Measurements from ENCODE around the gene PRKRA. TPM values are rescaled to one million over a fixed set of nuclear protein-coding genes. Genes with fewer than 3 reads are reported as not detected.

The PRKRA gene
- total RNA-seq, 1 experiment from 2014 or later, result 59.4 TPM

DNA sequence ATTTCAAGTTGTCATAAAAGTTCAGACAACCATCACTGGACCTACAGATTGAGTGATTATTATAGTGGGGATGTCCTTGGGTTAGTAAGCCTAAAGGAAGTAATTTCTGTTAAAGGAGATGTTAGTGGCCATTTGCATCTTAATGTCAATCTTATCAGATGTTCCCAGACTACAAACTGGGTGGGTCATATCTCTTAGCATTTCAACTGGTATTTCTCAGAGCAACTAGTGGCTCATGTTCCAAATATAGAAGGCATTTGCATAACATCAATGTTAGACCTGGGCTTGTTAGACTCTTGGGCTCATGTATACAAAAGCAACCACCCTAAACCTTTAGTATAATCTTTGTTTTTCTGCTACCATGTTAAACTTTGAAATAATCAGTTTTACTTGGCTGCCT, 47.2 kb upstream of the PRKRA start:
- POLR2A ChIA-PET, result no interaction called here
- no TSS peak for BruUV-seq (replicated peaks)
- intact Hi-C loops (cut with micrococcal nuclease; ENCODE audit: unreplicated experiment) (no loop called here), in situ Hi-C loops (cut with HindIII; ENCODE audit: low pct_unique_long_range_greater_than_20kb, low sequenced_read_pairs) (no loop called here)
- Histone ChIP-seq H3K4me3 (ENCODE audit: low read depth in 2 of 2, low read length in 2 of 2) (no peak overlapping the region), H3K27ac (ENCODE audit: low read length) (no peak overlapping the region), H3K9me3 (ENCODE audit: control insufficient read depth, insufficient read depth, low read depth, low read length) (no peaks in the 10 kb centered on the region), H3K4me1 (ENCODE audit: control insufficient read depth, insufficient read depth, low read length) (no peaks in the 10 kb centered on the region), H3K36me3 (ENCODE audit: control insufficient read depth, insufficient read depth, low read length) (peaks cover 33% of the 10 kb centered on the region), H3K27me3 (ENCODE audit: control insufficient read depth, insufficient read depth, low read length) (no peaks in the 10 kb centered on the region)
- CTCF ChIA-PET, result no interaction called here
- DNase-seq (ENCODE audit: low read depth, low spot score), result no peak
- TF ChIP-seq REST (IDR thresholded peaks at IDR 0.05; ENCODE audit: insufficient read depth in 1 of 2, low read depth in 2 of 2, low read length in 1 of 2), result no peak
- TF ChIP-seq, protein P1, sequence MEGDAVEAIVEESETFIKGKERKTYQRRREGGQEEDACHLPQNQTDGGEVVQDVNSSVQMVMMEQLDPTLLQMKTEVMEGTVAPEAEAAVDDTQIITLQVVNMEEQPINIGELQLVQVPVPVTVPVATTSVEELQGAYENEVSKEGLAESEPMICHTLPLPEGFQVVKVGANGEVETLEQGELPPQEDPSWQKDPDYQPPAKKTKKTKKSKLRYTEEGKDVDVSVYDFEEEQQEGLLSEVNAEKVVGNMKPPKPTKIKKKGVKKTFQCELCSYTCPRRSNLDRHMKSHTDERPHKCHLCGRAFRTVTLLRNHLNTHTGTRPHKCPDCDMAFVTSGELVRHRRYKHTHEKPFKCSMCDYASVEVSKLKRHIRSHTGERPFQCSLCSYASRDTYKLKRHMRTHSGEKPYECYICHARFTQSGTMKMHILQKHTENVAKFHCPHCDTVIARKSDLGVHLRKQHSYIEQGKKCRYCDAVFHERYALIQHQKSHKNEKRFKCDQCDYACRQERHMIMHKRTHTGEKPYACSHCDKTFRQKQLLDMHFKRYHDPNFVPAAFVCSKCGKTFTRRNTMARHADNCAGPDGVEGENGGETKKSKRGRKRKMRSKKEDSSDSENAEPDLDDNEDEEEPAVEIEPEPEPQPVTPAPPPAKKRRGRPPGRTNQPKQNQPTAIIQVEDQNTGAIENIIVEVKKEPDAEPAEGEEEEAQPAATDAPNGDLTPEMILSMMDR (IDR thresholded peaks at IDR 0.05), result no peak
- no peak for ATAC-seq

GRCh38 chr2:178496049-178496448, 45.1 kb upstream of the PRKRA start:
- in situ Hi-C loops (cut with HindIII; ENCODE audit: low pct_unique_long_range_greater_than_20kb, low sequenced_read_pairs), result no loop called here
- no peak overlapping the region for H3K27ac ChIP-seq (ENCODE audit: low read length)
- H3K4me1 ChIP-seq (ENCODE audit: control insufficient read depth, insufficient read depth, low read length), result no peaks in the 10 kb centered on the region
- ChIA-PET CTCF (no interaction called here), POLR2A (no interaction called here)
- peaks cover 19% of the 10 kb centered on the region for H3K36me3 ChIP-seq (ENCODE audit: control insufficient read depth, insufficient read depth, low read length)
- TF ChIP-seq SIN3A (IDR thresholded peaks at IDR 0.05; ENCODE audit: borderline replicate concordance, insufficient read depth, low read depth, low read length), result no peak
- no peak for TF ChIP-seq REST (IDR thresholded peaks at IDR 0.05; ENCODE audit: insufficient read depth in 1 of 2, low read depth in 2 of 2, low read length in 1 of 2)
- no peak for TF ChIP-seq TCF7L2 (IDR thresholded peaks at IDR 0.05; ENCODE audit: low read depth, low read length)
- TF ChIP-seq, protein P1 (IDR thresholded peaks at IDR 0.05), result no peak
- no peak for TF ChIP-seq POLR2AphosphoS5 (IDR thresholded peaks at IDR 0.05; ENCODE audit: low read depth, low read length)
- H3K4me3 ChIP-seq (ENCODE audit: low read depth in 2 of 2, low read length in 2 of 2), result no peak overlapping the region
- intact Hi-C loops (cut with micrococcal nuclease; ENCODE audit: unreplicated experiment), result no loop called here
- H3K9me3 ChIP-seq (ENCODE audit: control insufficient read depth, insufficient read depth, low read depth, low read length), result no peaks in the 10 kb centered on the region
- no TSS peak for BruUV-seq (replicated peaks)
- no peaks in the 10 kb centered on the region for H3K27me3 ChIP-seq (ENCODE audit: control insufficient read depth, insufficient read depth, low read length)
- DNase-seq (ENCODE audit: low read depth, low spot score) (no peak), ATAC-seq (no peak)

Data from Panc1 (cell line).